GM13977 (cell line): ENCODE results near the gene EDRF1.

ENCODE experiments used
- DNase-seq: peaks from one replicate; pipeline ENCODE4 v3.0.0; 2012; ENCODE audit warnings: low spot score
- CTCF ChIP-seq: IDR thresholded peaks from 2 replicates; pipeline ENCODE4 v1.5.1; 2012; ENCODE audit warnings: mild to moderate bottlenecking, control low read depth; ENCODE audit not compliant: insufficient read depth; ENCODE audit errors: extremely low read depth, missing control alignments
- in situ Hi-C: fragments of 300-500 bp; cut with MboI; formaldehyde crosslinking; loops from one replicate; pipeline ENCODE4 v1.12.0; 2022; ENCODE audit warnings: low sequenced_read_pairs, low pct_unique_long_range_greater_than_20kb, mixed read lengths, inconsistent platforms; ENCODE audit not compliant: unreplicated experiment

The EDRF1 gene

DNA sequence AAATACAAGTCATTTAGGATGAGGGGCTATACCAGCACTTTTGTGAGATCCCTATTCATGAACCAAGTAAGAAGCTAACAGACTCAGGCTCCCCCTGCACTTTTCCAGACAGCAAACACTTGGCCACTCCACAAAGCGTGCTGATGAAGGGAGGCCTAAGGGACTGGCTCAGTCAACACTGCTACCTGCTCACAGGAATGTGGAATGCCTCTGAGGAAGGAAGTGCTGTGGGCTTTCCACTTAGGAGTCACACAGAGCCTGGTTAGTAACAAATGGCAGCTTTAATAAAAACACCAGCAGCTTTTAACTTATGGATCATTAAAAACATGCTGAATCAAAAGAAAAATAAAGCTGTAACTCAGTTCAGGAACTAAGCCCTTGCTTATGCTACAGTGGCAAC lies 88.5 kb downstream of the EDRF1 start:
- DNase-seq, result no peak
- no peak for TF ChIP-seq CTCF
- in situ Hi-C loops, result no loop called here

DNA sequence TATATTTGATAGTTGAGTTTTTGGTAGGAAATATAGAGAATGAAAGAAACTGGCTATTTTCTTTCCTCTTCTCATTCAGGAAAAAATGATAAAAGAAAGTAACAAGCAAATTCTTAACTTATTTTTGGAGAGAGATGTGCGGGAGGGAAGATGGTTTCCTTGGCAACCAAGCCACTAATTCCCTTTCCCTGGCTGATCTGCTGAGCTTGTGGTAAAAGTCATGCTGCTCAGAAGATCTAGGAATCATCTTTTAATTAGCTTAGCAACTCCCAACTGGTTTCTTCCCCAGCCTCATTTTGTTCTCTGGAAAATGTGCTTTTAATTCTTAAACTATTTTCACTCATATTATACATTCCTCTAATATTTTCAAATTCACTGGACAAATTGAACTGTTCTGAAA lies 91.7 kb downstream of the EDRF1 start:
- DNase-seq, result no peak
- TF ChIP-seq CTCF, result no peak
- in situ Hi-C loops, result no loop called here

DNA sequence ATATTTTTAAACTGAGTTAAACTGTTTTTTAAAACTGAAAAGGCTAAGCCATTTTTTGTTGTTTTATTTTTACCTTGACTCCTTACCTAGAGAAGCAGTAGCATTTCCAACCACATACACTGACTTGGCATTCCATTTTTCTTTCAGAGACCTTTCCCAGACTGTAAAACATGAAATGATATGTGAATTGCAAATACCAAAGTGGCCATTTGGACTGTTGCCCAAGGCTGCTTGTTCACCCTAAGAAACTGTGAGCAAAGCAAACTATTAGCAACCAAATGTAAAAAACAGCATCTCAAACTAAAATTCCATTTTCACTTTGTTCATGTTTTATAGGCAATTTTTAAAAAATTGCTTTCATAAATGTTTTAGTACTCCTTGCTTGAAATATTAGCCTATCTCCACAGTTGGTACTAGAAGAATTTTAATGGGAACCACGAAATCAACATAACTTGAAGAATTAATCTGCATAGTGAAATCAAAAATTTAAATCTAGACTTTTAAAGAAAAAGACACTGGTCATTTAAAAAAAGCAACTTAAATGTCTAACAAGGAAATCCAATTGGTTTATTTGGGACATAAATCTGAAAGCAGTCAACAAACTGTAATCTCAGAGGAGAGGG lies 92.7 kb downstream of the EDRF1 start:
- in situ Hi-C loops, result no loop called here
- no peak for DNase-seq
- TF ChIP-seq CTCF, result no peak
